Measurements from ENCODE around the gene LAMA3.

DNA sequence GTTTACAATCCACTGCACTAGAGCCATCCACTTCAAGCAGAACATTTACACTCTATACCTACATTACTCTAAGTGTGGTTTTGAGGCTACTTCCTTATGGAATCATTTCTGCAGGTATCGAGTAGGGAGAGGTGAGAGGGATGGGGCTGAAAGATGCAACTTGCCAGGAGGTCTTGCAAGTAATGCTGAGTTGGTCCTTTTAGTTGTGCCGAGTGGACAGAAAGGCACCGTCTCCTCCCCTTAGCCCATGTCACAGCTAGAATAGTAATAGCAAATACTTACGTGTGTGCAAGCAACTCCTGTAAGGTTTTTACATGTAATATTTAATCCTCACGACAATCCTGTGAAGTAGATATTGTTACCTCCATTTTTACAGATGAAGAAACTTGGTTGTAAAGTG lies 166.5 kb downstream of the LAMA3 start:
- TF ChIP-seq, protein P1, sequence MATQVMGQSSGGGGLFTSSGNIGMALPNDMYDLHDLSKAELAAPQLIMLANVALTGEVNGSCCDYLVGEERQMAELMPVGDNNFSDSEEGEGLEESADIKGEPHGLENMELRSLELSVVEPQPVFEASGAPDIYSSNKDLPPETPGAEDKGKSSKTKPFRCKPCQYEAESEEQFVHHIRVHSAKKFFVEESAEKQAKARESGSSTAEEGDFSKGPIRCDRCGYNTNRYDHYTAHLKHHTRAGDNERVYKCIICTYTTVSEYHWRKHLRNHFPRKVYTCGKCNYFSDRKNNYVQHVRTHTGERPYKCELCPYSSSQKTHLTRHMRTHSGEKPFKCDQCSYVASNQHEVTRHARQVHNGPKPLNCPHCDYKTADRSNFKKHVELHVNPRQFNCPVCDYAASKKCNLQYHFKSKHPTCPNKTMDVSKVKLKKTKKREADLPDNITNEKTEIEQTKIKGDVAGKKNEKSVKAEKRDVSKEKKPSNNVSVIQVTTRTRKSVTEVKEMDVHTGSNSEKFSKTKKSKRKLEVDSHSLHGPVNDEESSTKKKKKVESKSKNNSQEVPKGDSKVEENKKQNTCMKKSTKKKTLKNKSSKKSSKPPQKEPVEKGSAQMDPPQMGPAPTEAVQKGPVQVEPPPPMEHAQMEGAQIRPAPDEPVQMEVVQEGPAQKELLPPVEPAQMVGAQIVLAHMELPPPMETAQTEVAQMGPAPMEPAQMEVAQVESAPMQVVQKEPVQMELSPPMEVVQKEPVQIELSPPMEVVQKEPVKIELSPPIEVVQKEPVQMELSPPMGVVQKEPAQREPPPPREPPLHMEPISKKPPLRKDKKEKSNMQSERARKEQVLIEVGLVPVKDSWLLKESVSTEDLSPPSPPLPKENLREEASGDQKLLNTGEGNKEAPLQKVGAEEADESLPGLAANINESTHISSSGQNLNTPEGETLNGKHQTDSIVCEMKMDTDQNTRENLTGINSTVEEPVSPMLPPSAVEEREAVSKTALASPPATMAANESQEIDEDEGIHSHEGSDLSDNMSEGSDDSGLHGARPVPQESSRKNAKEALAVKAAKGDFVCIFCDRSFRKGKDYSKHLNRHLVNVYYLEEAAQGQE (IDR thresholded peaks at IDR 0.05): no peak
- TF ChIP-seq, protein P2, sequence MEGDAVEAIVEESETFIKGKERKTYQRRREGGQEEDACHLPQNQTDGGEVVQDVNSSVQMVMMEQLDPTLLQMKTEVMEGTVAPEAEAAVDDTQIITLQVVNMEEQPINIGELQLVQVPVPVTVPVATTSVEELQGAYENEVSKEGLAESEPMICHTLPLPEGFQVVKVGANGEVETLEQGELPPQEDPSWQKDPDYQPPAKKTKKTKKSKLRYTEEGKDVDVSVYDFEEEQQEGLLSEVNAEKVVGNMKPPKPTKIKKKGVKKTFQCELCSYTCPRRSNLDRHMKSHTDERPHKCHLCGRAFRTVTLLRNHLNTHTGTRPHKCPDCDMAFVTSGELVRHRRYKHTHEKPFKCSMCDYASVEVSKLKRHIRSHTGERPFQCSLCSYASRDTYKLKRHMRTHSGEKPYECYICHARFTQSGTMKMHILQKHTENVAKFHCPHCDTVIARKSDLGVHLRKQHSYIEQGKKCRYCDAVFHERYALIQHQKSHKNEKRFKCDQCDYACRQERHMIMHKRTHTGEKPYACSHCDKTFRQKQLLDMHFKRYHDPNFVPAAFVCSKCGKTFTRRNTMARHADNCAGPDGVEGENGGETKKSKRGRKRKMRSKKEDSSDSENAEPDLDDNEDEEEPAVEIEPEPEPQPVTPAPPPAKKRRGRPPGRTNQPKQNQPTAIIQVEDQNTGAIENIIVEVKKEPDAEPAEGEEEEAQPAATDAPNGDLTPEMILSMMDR (IDR thresholded peaks at IDR 0.05; ENCODE audit: low read depth, low read length, missing input control): no peak
- no peak for TF ChIP-seq YY1 (IDR thresholded peaks at IDR 0.05)
- no peak for TF ChIP-seq JUND (IDR thresholded peaks at IDR 0.05)
